IPS DF 6.9 (cell line): ENCODE measurements around the gene DUSP16.

Experiments
- DNase-seq: peaks from one replicate; pipeline ENCODE4 v3.0.0-alpha.2; 2013; ENCODE audit warnings: low read depth, low spot score
- H3K27ac ChIP-seq: one replicate; pipeline ENCODE4 v1.5.1; 2013; ENCODE audit warnings: low read length, control low read depth
- H3K27me3 ChIP-seq: 2 replicates; pipeline ENCODE4 v1.6.1; 2013; ENCODE audit warnings: mild to moderate bottlenecking, low read length; ENCODE audit not compliant: control insufficient read depth, insufficient read depth
- H3K36me3 ChIP-seq: 2 replicates; pipeline ENCODE4 v1.6.1; 2013; ENCODE audit warnings: low read length; ENCODE audit not compliant: control insufficient read depth, insufficient read depth
- H3K4me1 ChIP-seq: 2 replicates; pipeline ENCODE4 v1.6.1; 2013; ENCODE audit warnings: low read length; ENCODE audit not compliant: control insufficient read depth, insufficient read depth
- H3K4me3 ChIP-seq: 2 replicates; pipeline ENCODE4 v1.5.1; 2013; ENCODE audit warnings: mild to moderate bottlenecking, low read length
- H3K9me3 ChIP-seq: 2 replicates; pipeline ENCODE4 v1.6.1; 2013; ENCODE audit warnings: low read length, inconsistent platforms; ENCODE audit not compliant: control insufficient read depth, insufficient read depth
- WGBS: extraction: QIAGEN DNeasy Blood & Tissue Kit; methylation state at CpG from one replicate; pipeline ENCODE4 v1.1.7; 2013; ENCODE audit warnings: mixed read lengths, missing lambda C conversion rate; ENCODE audit not compliant: insufficient read length, insufficient coverage; 5-methylcytosine and 5-hydroxymethylcytosine counted together

DUSP16 gene

DNA sequence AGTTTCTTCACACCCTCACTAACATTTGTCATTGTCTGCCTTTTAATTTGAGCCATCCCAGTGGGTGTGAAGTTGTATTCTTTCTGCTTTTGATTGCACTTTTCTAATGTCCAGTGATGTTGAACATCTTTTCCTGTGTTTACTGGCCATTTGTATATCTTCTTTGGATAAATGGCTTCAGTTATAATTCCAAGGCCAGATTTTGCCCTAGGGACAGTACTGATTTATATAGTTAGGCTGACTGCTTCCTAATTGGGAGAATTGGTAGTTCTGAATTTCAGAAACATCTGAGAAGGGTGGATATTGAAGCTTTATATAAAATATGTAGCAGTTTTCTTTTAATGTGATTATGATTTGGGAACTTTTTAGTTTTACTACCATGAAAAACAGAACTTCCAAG lies 108.3 kb downstream of the DUSP16 start:
- Histone ChIP-seq H3K27me3 (no peaks in the 10 kb centered on the region), H3K36me3 (no peaks in the 10 kb centered on the region), H3K9me3 (no peaks in the 10 kb centered on the region), H3K27ac (no peak overlapping the region), H3K4me1 (no peaks in the 10 kb centered on the region; the same call in 1 of the 2 replicates), H3K4me3 (no peak overlapping the region)
- no peak for DNase-seq

DNA sequence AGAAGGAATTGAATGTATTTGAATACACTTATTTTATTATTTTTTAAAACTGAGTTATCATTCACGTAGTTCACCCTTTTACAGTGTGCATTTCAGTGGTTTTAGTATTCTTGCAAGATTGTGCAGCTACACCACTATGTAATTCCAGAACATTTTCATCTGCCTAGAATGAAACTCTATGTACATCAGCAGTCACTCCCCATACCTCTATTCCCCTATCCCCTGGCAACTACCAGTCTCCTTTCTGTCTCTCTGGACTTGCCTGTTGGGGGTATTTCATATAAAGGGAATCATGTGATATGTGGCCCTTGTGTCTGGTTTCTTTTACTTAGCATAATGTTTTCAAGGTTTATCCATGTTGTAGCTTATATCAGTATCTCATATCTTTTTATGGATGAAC lies 109.0 kb downstream of the DUSP16 start:
- H3K27me3 ChIP-seq, result no peaks in the 10 kb centered on the region
- WGBS, result no CpG with 5 or more reads among the region's 1 CpG
- no peak for DNase-seq
- H3K4me1 ChIP-seq, result peaks cover 3% of the 10 kb centered on the region
- no peak overlapping the region for H3K4me3 ChIP-seq
- no peaks in the 10 kb centered on the region for H3K9me3 ChIP-seq
- no peak overlapping the region for H3K27ac ChIP-seq
- H3K36me3 ChIP-seq, result no peaks in the 10 kb centered on the region

GRCh38 chr12:12452326-12452902 lies 110.2 kb downstream of the DUSP16 start:
- H3K4me1 ChIP-seq, result peaks cover 3% of the 10 kb centered on the region
- DNase-seq, result no peak
- no CpG with 5 or more reads among the region's 21 CpGs for WGBS
- no peaks in the 10 kb centered on the region for H3K36me3 ChIP-seq
- no peak overlapping the region for H3K27ac ChIP-seq
- H3K4me3 ChIP-seq, result no peak overlapping the region
- no peaks in the 10 kb centered on the region for H3K27me3 ChIP-seq
- no peaks in the 10 kb centered on the region for H3K9me3 ChIP-seq

- DNase-seq, result no peak
These were observed 111.6 kb downstream of the DUSP16 start for GRCh38 chr12:12451098-12451497.

GRCh38 chr12:12450043-12450471 lies 112.6 kb downstream of the DUSP16 start:
- no peak overlapping the region for H3K4me3 ChIP-seq
- no peak for DNase-seq
- WGBS, result no CpG with 5 or more reads among the region's 2 CpGs
- no peaks in the 10 kb centered on the region for H3K36me3 ChIP-seq
- H3K27me3 ChIP-seq, result no peaks in the 10 kb centered on the region
- peaks cover 3% of the 10 kb centered on the region for H3K4me1 ChIP-seq
- no peak overlapping the region for H3K27ac ChIP-seq
- no peaks in the 10 kb centered on the region for H3K9me3 ChIP-seq

More at GRCh38 chr12:12451098-12451497, 111.6 kb downstream of the DUSP16 start:
- H3K36me3 ChIP-seq, result no peaks in the 10 kb centered on the region
- no peak overlapping the region for H3K4me3 ChIP-seq
- peaks cover 3% of the 10 kb centered on the region for H3K4me1 ChIP-seq
- no peak overlapping the region for H3K27ac ChIP-seq
- no peaks in the 10 kb centered on the region for H3K9me3 ChIP-seq
- WGBS, result no CpG with 5 or more reads among the region's 4 CpGs
- no peaks in the 10 kb centered on the region for H3K27me3 ChIP-seq

DNA sequence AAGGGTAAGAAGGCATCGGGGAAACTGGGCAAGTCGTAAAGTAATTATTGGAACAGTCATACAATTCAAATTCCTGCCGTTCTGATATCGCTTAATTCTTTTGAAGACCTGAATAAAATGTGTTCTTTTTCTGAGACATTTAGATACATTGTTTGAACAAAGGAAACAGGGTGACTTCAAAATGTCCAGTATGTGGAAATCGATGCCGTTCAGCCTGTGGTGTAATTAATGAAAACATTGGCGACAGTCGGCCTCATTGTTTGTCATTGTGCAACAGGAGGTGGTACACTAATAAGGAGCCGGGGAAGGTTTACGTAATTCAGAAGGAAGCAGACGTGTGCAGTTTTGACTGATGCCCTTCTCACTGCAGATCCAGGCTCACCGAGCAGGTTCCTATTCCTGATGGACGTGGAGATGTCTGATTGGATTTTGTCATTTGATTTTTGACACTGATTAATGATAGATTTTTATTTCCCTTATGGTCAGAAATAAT lies 113.1 kb downstream of the DUSP16 start:
- no CpG with 5 or more reads among the region's 13 CpGs for WGBS

GRCh38 chr12:12447837-12448236 lies 114.8 kb downstream of the DUSP16 start:
- H3K4me3 ChIP-seq, result no peak overlapping the region
- no peaks in the 10 kb centered on the region for H3K36me3 ChIP-seq
- no peak for DNase-seq
- no peak overlapping the region for H3K27ac ChIP-seq
- WGBS, result no CpG with 5 or more reads among the region's 10 CpGs
- H3K4me1 ChIP-seq, result peaks cover 3% of the 10 kb centered on the region
- H3K9me3 ChIP-seq, result no peaks in the 10 kb centered on the region
- no peaks in the 10 kb centered on the region for H3K27me3 ChIP-seq

More for the DNA sequence above, 113.1 kb downstream of the DUSP16 start:
- Histone ChIP-seq H3K9me3 (no peaks in the 10 kb centered on the region), H3K27me3 (no peaks in the 10 kb centered on the region), H3K27ac (no peak overlapping the region), H3K4me3 (no peak overlapping the region), H3K36me3 (no peaks in the 10 kb centered on the region), H3K4me1 (peaks cover 3% of the 10 kb centered on the region)
- no peak for DNase-seq

GRCh38 chr12:12447236-12447635 lies 115.4 kb downstream of the DUSP16 start:
- Histone ChIP-seq H3K9me3 (no peaks in the 10 kb centered on the region), H3K27me3 (no peaks in the 10 kb centered on the region), H3K4me3 (no peak overlapping the region), H3K4me1 (peaks cover 3% of the 10 kb centered on the region), H3K27ac (no peak overlapping the region), H3K36me3 (no peaks in the 10 kb centered on the region)
- no peak for DNase-seq
- WGBS, result no CpG with 5 or more reads among the region's 8 CpGs

DNA sequence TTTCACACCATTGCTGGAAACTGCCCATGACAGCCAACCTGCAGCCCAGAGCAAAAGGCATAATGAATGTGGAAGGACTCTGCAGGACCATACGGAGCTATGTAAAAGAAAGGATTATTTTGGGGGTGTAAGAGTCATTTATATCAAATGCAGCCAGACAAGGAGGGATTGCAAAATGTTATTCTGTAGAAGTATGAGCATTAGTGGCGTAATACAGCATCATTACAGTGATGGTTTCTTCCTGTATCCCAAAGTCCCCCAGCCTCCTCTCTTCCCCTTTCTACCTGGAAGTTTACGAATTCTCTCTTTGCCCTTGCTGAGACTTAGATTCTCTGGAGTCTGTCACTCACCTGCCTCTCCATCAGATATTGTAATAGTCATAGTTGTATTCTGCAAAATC lies 115.9 kb downstream of the DUSP16 start:
- Histone ChIP-seq H3K9me3 (no peaks in the 10 kb centered on the region), H3K27ac (no peak overlapping the region), H3K4me3 (no peak overlapping the region), H3K4me1 (peaks cover 3% of the 10 kb centered on the region), H3K36me3 (no peaks in the 10 kb centered on the region), H3K27me3 (no peaks in the 10 kb centered on the region)
- no CpG with 5 or more reads among the region's 3 CpGs for WGBS
- DNase-seq, result no peak

DNA sequence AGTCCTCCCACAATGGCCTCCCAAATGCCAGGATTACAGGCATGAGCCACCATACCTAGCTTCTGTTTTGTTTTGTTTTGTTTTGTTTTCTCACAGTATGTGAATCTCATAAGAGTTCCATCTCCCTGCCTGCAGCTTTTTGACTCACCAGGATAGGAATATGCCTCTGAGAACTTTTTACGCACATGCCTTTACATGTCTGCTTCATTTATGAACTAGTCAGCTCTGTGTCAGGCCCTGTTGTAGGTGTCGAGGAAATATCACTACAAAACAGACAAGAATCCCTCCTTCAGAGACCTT lies 116.8 kb downstream of the DUSP16 start:
- H3K4me1 ChIP-seq, result peaks cover 3% of the 10 kb centered on the region
- H3K4me3 ChIP-seq, result no peak overlapping the region
- H3K9me3 ChIP-seq, result no peaks in the 10 kb centered on the region
- no peak overlapping the region for H3K27ac ChIP-seq
- no peaks in the 10 kb centered on the region for H3K27me3 ChIP-seq
- H3K36me3 ChIP-seq, result no peaks in the 10 kb centered on the region
- DNase-seq, result no peak
- WGBS, result no CpG with 5 or more reads among the region's 2 CpGs

GRCh38 chr12:12445165-12445881 lies 117.3 kb downstream of the DUSP16 start:
- DNase-seq, result no peak
- no peak overlapping the region for H3K27ac ChIP-seq
- no peak overlapping the region for H3K4me3 ChIP-seq
- no peaks in the 10 kb centered on the region for H3K36me3 ChIP-seq
- peaks cover 3% of the 10 kb centered on the region for H3K4me1 ChIP-seq
- no peaks in the 10 kb centered on the region for H3K27me3 ChIP-seq
- WGBS, result no CpG with 5 or more reads among the region's 4 CpGs
- H3K9me3 ChIP-seq, result no peaks in the 10 kb centered on the region
